Measurements from ENCODE around the gene SPCS2. TPM values are rescaled to one million over a fixed set of nuclear protein-coding genes. Genes with fewer than 3 reads are reported as not detected.
"Not testable (repeated sequence)": the region's sequence is repeated elsewhere in the genome, so short reads cannot be mapped to it uniquely, and the experiment has no call there.

The SPCS2 gene
- total RNA-seq, 2 experiments from 2014 or later, result 112 to 114 TPM

- ATAC-seq (ENCODE audit: low read depth) (no peak), DNase-seq (no peak)
- POLR2A ChIA-PET, result no interaction called here
- Mint-ChIP-seq H3K9me3 (no peaks in the 10 kb centered on the region), H3K27ac (no peak overlapping the region), H3K4me3 (no peak overlapping the region), H3K4me1 (peaks cover 38% of the 10 kb centered on the region), H3K36me3 (peaks cover 26% of the 10 kb centered on the region), H3K27me3 (no peaks in the 10 kb centered on the region)
Measured at GRCh38 chr11:74954199-74954598, 5.1 kb downstream of the SPCS2 start.

- Mint-ChIP-seq H3K9me3 (no peaks in the 10 kb centered on the region), H3K4me1 (peaks cover 29% of the 10 kb centered on the region), H3K36me3 (peaks cover 28% of the 10 kb centered on the region), H3K4me3 (no peak overlapping the region), H3K27me3 (no peaks in the 10 kb centered on the region), H3K27ac (no peak overlapping the region)
- POLR2A ChIA-PET, result no interaction called here
- ATAC-seq (ENCODE audit: low read depth) (no peak), DNase-seq (no peak)
Measured at GRCh38 chr11:74956397-74957015, 7.4 kb downstream of the SPCS2 start.

- DNase-seq (no peak), ATAC-seq (ENCODE audit: low read depth) (no peak)
- peaks cover 21% of the 10 kb centered on the region for H3K36me3 Mint-ChIP-seq
- peaks cover 24% of the 10 kb centered on the region for H3K4me1 Mint-ChIP-seq
- H3K27ac Mint-ChIP-seq, result no peak overlapping the region
- no peaks in the 10 kb centered on the region for H3K9me3 Mint-ChIP-seq
- H3K27me3 Mint-ChIP-seq, result no peaks in the 10 kb centered on the region
- H3K4me3 Mint-ChIP-seq, result no peak overlapping the region
- POLR2A ChIA-PET, result no interaction called here
Measured at GRCh38 chr11:74957937-74958629, 9.0 kb downstream of the SPCS2 start.

GRCh38 chr11:74960128-74960527 lies 11.1 kb downstream of the SPCS2 start:
- POLR2A ChIA-PET, result interaction anchor here (1.0 kb wide), 1 partner anchor 11 kb away, joined by 5 read pairs; the partner anchor contains the start of genes SPCS2 and XRRA1
- not testable (repeated sequence) for H3K9me3 Mint-ChIP-seq; H3K27me3 Mint-ChIP-seq; H3K4me3 Mint-ChIP-seq; DNase-seq; ATAC-seq (ENCODE audit: low read depth); H3K27ac Mint-ChIP-seq
- H3K4me1 Mint-ChIP-seq, result peaks cover 25% of the 10 kb centered on the region
- peaks cover 23% of the 10 kb centered on the region for H3K36me3 Mint-ChIP-seq

DNA sequence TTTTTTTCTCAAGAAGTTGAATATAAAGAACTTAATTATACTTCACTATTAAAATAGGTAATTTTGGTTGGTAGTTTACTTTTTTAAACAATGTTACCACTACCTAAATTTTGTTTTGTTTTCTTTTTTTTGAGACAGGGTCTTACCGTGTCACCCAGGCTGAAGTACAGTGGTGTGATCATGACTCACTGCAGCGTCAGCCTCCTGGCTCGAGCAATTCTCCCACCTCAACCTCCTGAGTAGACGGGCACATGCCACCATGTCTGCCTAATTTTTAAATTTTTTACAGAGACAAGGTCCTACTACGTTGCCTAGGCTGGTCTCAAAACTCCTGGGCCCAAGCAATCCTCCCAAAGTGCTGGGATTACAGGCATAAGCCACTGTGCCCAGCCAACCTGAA lies 17.6 kb downstream of the SPCS2 start:
- Mint-ChIP-seq H3K4me3 (no peak overlapping the region), H3K27me3 (no peaks in the 10 kb centered on the region), H3K4me1 (peaks cover 11% of the 10 kb centered on the region), H3K36me3 (peaks cover 19% of the 10 kb centered on the region), H3K9me3 (no peaks in the 10 kb centered on the region), H3K27ac (no peak overlapping the region)
- DNase-seq, result no peak
- no peak for ATAC-seq (ENCODE audit: low read depth)
- POLR2A ChIA-PET, result interaction anchor here (1.4 kb wide), 1 partner anchor 8 kb away, joined by 3 read pairs; no protein-coding TSS in a partner anchor

GRCh38 chr11:74970852-74971395 lies 21.9 kb downstream of the SPCS2 start:
- DNase-seq (no peak), ATAC-seq (ENCODE audit: low read depth) (no peak)
- POLR2A ChIA-PET, result no interaction called here
- peaks cover 39% of the 10 kb centered on the region for H3K36me3 Mint-ChIP-seq
- peaks cover 11% of the 10 kb centered on the region for H3K4me1 Mint-ChIP-seq
- H3K27me3 Mint-ChIP-seq, result no peaks in the 10 kb centered on the region
- no peak overlapping the region for H3K27ac Mint-ChIP-seq
- H3K4me3 Mint-ChIP-seq, result no peak overlapping the region
- no peaks in the 10 kb centered on the region for H3K9me3 Mint-ChIP-seq

DNA sequence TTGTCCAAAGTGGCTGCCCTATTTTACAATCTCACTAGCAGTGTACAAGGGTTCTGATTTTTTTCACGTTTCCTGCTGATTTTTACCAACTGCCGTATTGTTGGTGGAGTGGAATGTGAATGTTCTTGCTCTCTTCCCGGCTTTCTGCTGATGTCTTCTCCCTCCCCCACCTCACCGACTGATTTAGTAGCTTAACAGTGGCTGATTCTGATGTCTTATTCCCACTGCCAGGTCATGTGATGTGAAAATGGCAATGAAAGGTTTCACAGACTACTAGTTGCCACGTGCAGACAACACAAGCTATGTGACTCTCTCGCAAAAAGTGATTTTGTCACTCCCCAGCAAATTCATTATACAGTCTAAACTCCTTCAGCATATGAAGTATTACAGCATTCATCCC lies 22.4 kb downstream of the SPCS2 start:
- no peaks in the 10 kb centered on the region for H3K9me3 Mint-ChIP-seq
- H3K4me3 Mint-ChIP-seq, result no peak overlapping the region
- H3K27me3 Mint-ChIP-seq, result no peaks in the 10 kb centered on the region
- H3K36me3 Mint-ChIP-seq, result peaks cover 42% of the 10 kb centered on the region
- POLR2A ChIA-PET, result no interaction called here
- no peak overlapping the region for H3K27ac Mint-ChIP-seq
- ATAC-seq (ENCODE audit: low read depth), result no peak
- no peak for DNase-seq
- peaks cover 11% of the 10 kb centered on the region for H3K4me1 Mint-ChIP-seq

GRCh38 chr11:74978041-74978440 lies 29.0 kb downstream of the SPCS2 start:
- no peak overlapping the region for H3K4me3 Mint-ChIP-seq
- H3K4me1 Mint-ChIP-seq, result peaks cover 7% of the 10 kb centered on the region
- POLR2A ChIA-PET, result no interaction called here

GRCh38 chr11:74980634-74981033 lies 31.6 kb downstream of the SPCS2 start:
- ATAC-seq (ENCODE audit: low read depth), result no peak
- DNase-seq, result no peak
- Mint-ChIP-seq H3K4me3 (no peak overlapping the region), H3K9me3 (no peaks in the 10 kb centered on the region), H3K4me1 (no peaks in the 10 kb centered on the region), H3K27me3 (no peaks in the 10 kb centered on the region), H3K36me3 (peaks cover 18% of the 10 kb centered on the region), H3K27ac (no peak overlapping the region)
- POLR2A ChIA-PET, result no interaction called here

More at GRCh38 chr11:74978041-74978440, 29.0 kb downstream of the SPCS2 start:
- no peak for ATAC-seq (ENCODE audit: low read depth)
- peaks cover 38% of the 10 kb centered on the region for H3K36me3 Mint-ChIP-seq
- no peak for DNase-seq
- no peaks in the 10 kb centered on the region for H3K27me3 Mint-ChIP-seq
- no peak overlapping the region for H3K27ac Mint-ChIP-seq
- H3K9me3 Mint-ChIP-seq, result no peaks in the 10 kb centered on the region

DNA sequence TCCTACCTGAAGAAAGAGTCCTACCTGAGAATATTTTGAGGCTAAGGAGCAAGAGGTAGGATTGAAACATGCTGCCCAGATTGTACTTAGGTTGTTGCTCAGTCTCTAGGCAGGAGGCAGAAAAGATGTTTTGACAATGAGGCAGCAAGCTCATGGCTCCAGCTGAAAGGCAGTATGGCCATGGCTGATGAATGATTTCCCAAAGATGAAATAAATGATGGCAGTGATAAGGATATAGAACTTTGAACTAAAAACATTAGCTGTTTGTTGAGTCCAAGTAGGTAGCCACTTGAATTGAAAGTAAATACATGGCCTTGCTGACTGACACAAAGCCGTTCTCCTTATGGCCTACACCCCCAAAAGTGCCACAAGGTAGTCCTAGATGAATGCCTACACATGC lies 32.8 kb downstream of the SPCS2 start:
- POLR2A ChIA-PET, result no interaction called here
- Mint-ChIP-seq H3K27ac (no peak overlapping the region), H3K27me3 (no peaks in the 10 kb centered on the region), H3K9me3 (no peaks in the 10 kb centered on the region), H3K36me3 (peaks cover 13% of the 10 kb centered on the region), H3K4me1 (no peaks in the 10 kb centered on the region), H3K4me3 (no peak overlapping the region)
- ATAC-seq (ENCODE audit: low read depth), result no peak
- DNase-seq, result no peak

DNA sequence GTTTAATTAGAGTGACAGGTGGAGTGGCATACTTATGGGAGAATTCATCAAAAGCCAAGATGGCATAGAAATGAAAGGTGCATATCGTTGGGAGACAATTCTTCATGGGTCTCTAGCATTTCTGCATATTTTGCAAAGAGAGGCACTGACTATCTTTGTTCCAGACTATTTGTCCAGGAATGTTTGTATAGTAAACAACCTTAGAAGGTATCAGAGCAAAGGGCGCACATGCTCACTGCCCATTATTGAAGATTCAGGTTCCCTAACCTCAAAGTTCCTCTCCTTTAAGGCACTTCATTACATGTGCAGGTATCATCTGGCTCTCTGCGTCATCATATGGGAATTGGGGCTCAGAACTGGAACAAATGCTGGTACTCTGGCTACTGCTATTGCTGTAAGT lies 35.0 kb downstream of the SPCS2 start:
- peaks cover 9% of the 10 kb centered on the region for H3K36me3 Mint-ChIP-seq
- POLR2A ChIA-PET, result no interaction called here
- DNase-seq (no peak), ATAC-seq (ENCODE audit: low read depth) (no peak)
- H3K9me3 Mint-ChIP-seq, result no peaks in the 10 kb centered on the region
- H3K27ac Mint-ChIP-seq, result no peak overlapping the region
- H3K27me3 Mint-ChIP-seq, result no peaks in the 10 kb centered on the region
- no peak overlapping the region for H3K4me3 Mint-ChIP-seq
- H3K4me1 Mint-ChIP-seq, result no peaks in the 10 kb centered on the region

- ATAC-seq (ENCODE audit: low read depth), result no peak
- no peak overlapping the region for H3K4me3 Mint-ChIP-seq
- peaks cover 6% of the 10 kb centered on the region for H3K36me3 Mint-ChIP-seq
- no peak overlapping the region for H3K27ac Mint-ChIP-seq
- no peak for DNase-seq
- peaks cover 4% of the 10 kb centered on the region for H3K4me1 Mint-ChIP-seq
- no peaks in the 10 kb centered on the region for H3K9me3 Mint-ChIP-seq
- POLR2A ChIA-PET, result no interaction called here
- H3K27me3 Mint-ChIP-seq, result no peaks in the 10 kb centered on the region
Measured at GRCh38 chr11:74984730-74985129, 35.7 kb downstream of the SPCS2 start.

DNA sequence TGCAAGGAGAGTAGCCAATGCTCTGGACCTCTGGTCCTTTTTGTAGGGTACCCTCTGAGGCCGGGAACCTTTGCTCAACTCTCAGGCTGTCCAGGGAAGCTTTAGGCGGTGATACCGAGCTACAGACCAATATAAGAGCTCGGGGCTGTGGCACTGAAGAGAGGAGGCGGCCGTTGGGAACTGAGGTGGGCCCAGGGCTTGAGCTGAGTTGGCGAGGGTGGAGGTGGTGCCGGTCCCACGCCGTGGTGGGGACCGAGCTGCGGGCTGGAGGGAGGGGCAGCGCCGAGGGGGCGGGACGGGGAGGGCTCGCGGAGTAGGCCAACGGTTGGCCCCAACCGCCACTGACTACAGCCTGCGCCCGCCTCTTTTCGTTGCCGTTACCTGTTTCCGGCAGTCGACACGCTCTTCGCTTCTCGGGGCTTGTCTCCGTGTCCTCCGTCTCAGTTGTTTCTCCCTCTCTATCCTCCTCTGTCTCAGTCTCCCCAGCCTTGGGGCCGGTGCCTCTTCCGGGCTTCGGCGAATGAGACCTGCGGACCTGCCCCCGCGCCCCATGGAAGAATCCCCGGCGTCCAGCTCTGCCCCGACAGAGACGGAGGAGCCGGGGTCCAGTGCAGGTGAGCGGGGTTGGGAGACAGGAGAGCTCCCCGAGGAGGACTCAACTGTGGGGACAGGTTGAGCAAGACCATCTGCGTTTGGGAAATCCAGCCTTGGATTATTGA lies 39.6 kb downstream of the SPCS2 start, which contains the start of gene NEU3:
Gene NEU3 (plus strand): TSS at position 393 of the 719 bp plus-strand sequence. CDS start 128 bp downstream, at position 521.
- Mint-ChIP-seq H3K4me3 (peak within 1 kb of the TSS; percentile 93), H3K36me3 (peaks cover under 1% of the 10 kb centered on the region), H3K27me3 (no peaks in the 10 kb centered on the region), H3K9me3 (no peaks in the 10 kb centered on the region), H3K27ac (peak within 1 kb of the TSS; percentile 92), H3K4me1 (peaks cover 17% of the 10 kb centered on the region)
- DNase-seq (peak; percentile 82), ATAC-seq (ENCODE audit: low read depth) (peak; percentile 98)
- POLR2A ChIA-PET, result interaction anchor here (0.6 to 1.8 kb wide), 7 partner anchors 11 to 340 kb away, joined by 3 to 7 read pairs (median 4); partner anchors contain the start of genes SPCS2 and XRRA1

Data from activated naive CD8-positive, alpha-beta T cell treated with anti-CD3 and anti-CD28 coated beads, Interleukin-2, amount 10 ng/mL, durations not matched to agents 7 days and 5 days (primary cell).